Uterus (tissue), 4 donors: ENCODE measurements around the gene TMEM143. TPM values are rescaled to one million over a fixed set of nuclear protein-coding genes. Genes with fewer than 3 reads are reported as not detected.

Experiments
- DNase-seq, 2 donors: peaks; one replicate each; pipeline ENCODE4 v3.0.0-alpha.2; 2019 to 2020
- H3K27ac ChIP-seq, 2 donors: fragments of 200-600 bp; sonication (generic); 1 replicate in 1 of 2; 2 replicates in 1 of 2; pipeline ENCODE4 v1.5.1; 2016 to 2018
- H3K27me3 ChIP-seq, 2 donors: fragments of 200-600 bp; sonication (generic); one replicate each; pipeline ENCODE4 v1.5.1; 2018 to 2019; ENCODE audit warnings: control low read depth in 1 of 2
- H3K36me3 ChIP-seq, 2 donors: fragments of 200-600 bp; sonication (generic); one replicate each; pipeline ENCODE4 v1.5.1; 2019; ENCODE audit warnings: control low read depth in 1 of 2
- H3K4me1 ChIP-seq, 2 donors: fragments of 200-600 bp; sonication (generic); one replicate each; pipeline ENCODE4 v1.5.1; 2018 to 2019; ENCODE audit warnings: control low read depth in 1 of 2
- H3K4me3 ChIP-seq, 2 donors: fragments of 200-600 bp; sonication (generic); 1 replicate in 1 of 2; 2 replicates in 1 of 2; pipeline ENCODE4 v1.5.1; 2018 to 2019; ENCODE audit warnings: mild to moderate bottlenecking in 1 of 2
- H3K9me3 ChIP-seq, 2 donors: fragments of 200-600 bp; sonication (generic); one replicate each; pipeline ENCODE4 v1.5.1; 2019; ENCODE audit warnings: control low read depth in 1 of 2
- POLR2A ChIP-seq, 2 donors: fragments of 450-650 bp; IDR thresholded peaks; one replicate each; pipeline ENCODE4 v1.6.1; 2016; ENCODE audit warnings: antibody characterized with exemption in 2 of 2, mild to moderate bottlenecking in 1 of 2, moderate library complexity in 1 of 2
- intact Hi-C: fragments of 100-400 bp; cut with DNase I; formaldehyde crosslinking; loops from one replicate; pipeline ENCODE4 v1.15.1; 2023; ENCODE audit warnings: low total_unique reads
- total RNA-seq, 4 donors: library from RNA; depleted of rRNA in 3 of 4; stranded (reverse); fragments of >200 nt in 3 of 4; gene quantifications; one replicate each; pipeline versions ENCODE4 v1.1.0 to v1.2.4, GENCODE V29; 2014 to 2023
- TF ChIP-seq, protein P1 (sequence below), 4 experiments: fragments of 200-600 bp in 2 of 4; fragments of 450-650 bp in 2 of 4; sonication (generic) in 2 of 4; IDR thresholded peaks; one replicate each; pipeline ENCODE4 v1.5.1; 2016 to 2019; ENCODE audit warnings: antibody characterized with exemption in 4 of 4, mild to moderate bottlenecking in 2 of 4, moderate library complexity in 1 of 4
- donor health status: DM: yes; HTN: yes; CAD: no.

The TMEM143 gene
- total RNA-seq, 4 donors from 2014 or later = 0.88 to 6.7 (median 5.8) TPM

GRCh38 chr19:48400018-48400742, 36.4 kb upstream of the TMEM143 start:
- intact Hi-C loops = no loop called here
- Histone ChIP-seq H3K9me3 (no peaks in the 10 kb centered on the region), H3K4me3 (no peak overlapping the region), H3K27me3 (peaks cover 17 to 26% of the 10 kb centered on the region in 2 donors), H3K27ac (no peak overlapping the region), H3K36me3 (no peaks in the 10 kb centered on the region), H3K4me1 (no peaks in the 10 kb centered on the region)
- TF ChIP-seq POLR2A (IDR thresholded peaks at IDR 0.05) = no peak
- TF ChIP-seq, protein P1, sequence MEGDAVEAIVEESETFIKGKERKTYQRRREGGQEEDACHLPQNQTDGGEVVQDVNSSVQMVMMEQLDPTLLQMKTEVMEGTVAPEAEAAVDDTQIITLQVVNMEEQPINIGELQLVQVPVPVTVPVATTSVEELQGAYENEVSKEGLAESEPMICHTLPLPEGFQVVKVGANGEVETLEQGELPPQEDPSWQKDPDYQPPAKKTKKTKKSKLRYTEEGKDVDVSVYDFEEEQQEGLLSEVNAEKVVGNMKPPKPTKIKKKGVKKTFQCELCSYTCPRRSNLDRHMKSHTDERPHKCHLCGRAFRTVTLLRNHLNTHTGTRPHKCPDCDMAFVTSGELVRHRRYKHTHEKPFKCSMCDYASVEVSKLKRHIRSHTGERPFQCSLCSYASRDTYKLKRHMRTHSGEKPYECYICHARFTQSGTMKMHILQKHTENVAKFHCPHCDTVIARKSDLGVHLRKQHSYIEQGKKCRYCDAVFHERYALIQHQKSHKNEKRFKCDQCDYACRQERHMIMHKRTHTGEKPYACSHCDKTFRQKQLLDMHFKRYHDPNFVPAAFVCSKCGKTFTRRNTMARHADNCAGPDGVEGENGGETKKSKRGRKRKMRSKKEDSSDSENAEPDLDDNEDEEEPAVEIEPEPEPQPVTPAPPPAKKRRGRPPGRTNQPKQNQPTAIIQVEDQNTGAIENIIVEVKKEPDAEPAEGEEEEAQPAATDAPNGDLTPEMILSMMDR (IDR thresholded peaks at IDR 0.05) = no peak
- DNase-seq = peak in 1 of 2 donors; percentile 42

GRCh38 chr19:48398375-48399235, 34.9 kb upstream of the TMEM143 start:
- Histone ChIP-seq H3K4me1 (peaks cover 0 to 4% of the 10 kb centered on the region in 2 donors), H3K27ac (no peak overlapping the region), H3K9me3 (no peaks in the 10 kb centered on the region), H3K27me3 (peaks cover 25 to 41% of the 10 kb centered on the region in 2 donors), H3K4me3 (peak overlapping the region in 1 of 2 donors; percentile 20), H3K36me3 (no peaks in the 10 kb centered on the region)
- DNase-seq = peak in 1 of 2 donors; percentile 51
- intact Hi-C loops = loop anchor here (10.0 kb wide), 1 partner anchor 46 kb away; the partner anchor contains the start of gene GRWD1
- TF ChIP-seq POLR2A (IDR thresholded peaks at IDR 0.05) = no peak
- TF ChIP-seq, protein P1 (IDR thresholded peaks at IDR 0.05) = no peak

- TF ChIP-seq, protein P1 (IDR thresholded peaks at IDR 0.05) = no peak
- TF ChIP-seq POLR2A (IDR thresholded peaks at IDR 0.05) = no peak
- H3K9me3 ChIP-seq = no peaks in the 10 kb centered on the region
- no peak for DNase-seq
- H3K4me1 ChIP-seq = peaks cover 0 to 7% of the 10 kb centered on the region in 2 donors
- intact Hi-C loops = loop anchor here (10.0 kb wide), 1 partner anchor 47 kb away; the partner anchor contains the start of gene GRWD1
- peaks cover 25 to 44% of the 10 kb centered on the region in 2 donors for H3K27me3 ChIP-seq
- H3K4me3 ChIP-seq = peak overlapping the region in 1 of 2 donors; percentile 11
- no peaks in the 10 kb centered on the region for H3K36me3 ChIP-seq
- H3K27ac ChIP-seq = no peak overlapping the region
Observed at GRCh38 chr19:48398102-48398374, 34.3 kb upstream of the TMEM143 start.

GRCh38 chr19:48397263-48398101, 33.7 kb upstream of the TMEM143 start:
- Histone ChIP-seq H3K9me3 (no peaks in the 10 kb centered on the region), H3K4me3 (no peak overlapping the region), H3K27ac (no peak overlapping the region), H3K27me3 (peaks cover 25 to 44% of the 10 kb centered on the region in 2 donors), H3K36me3 (no peaks in the 10 kb centered on the region), H3K4me1 (peaks cover 0 to 7% of the 10 kb centered on the region in 2 donors)
- DNase-seq = no peak
- TF ChIP-seq, protein P1 (IDR thresholded peaks at IDR 0.05) = no peak
- TF ChIP-seq POLR2A (IDR thresholded peaks at IDR 0.05) = no peak
- intact Hi-C loops = loop anchor here (10.0 kb wide), 1 partner anchor 47 kb away; the partner anchor contains the start of gene GRWD1
